NT2/D1 (cell line): Measurements from ENCODE around the gene DROSHA.

Experiments
- DNase-seq: peaks from one replicate; pipeline ENCODE4 v3.0.0-alpha.2; 2011; ENCODE audit warnings: low read depth, low spot score
- H3K27me3 ChIP-seq: 2 replicates; pipeline ENCODE4 v1.6.0; 2011; ENCODE audit warnings: mild to moderate bottlenecking; ENCODE audit not compliant: insufficient read length, insufficient read depth
- H3K36me3 ChIP-seq: 2 replicates; pipeline ENCODE4 v1.6.1; 2011; ENCODE audit warnings: mild to moderate bottlenecking, low read length, mixed read lengths; ENCODE audit not compliant: insufficient read depth, insufficient read length
- H3K4me1 ChIP-seq: 2 replicates; pipeline ENCODE4 v1.5.1; 2011; ENCODE audit not compliant: insufficient read depth, insufficient read length
- H3K4me3 ChIP-seq: 2 replicates; pipeline ENCODE4 v1.5.1; 2011; ENCODE audit warnings: low read depth; ENCODE audit not compliant: insufficient read length
- H3K9ac ChIP-seq: 2 replicates; pipeline ENCODE4 v1.6.0; 2011; ENCODE audit warnings: low read depth; ENCODE audit not compliant: insufficient read length
- H3K9me3 ChIP-seq: 2 replicates; pipeline ENCODE4 v1.5.1; 2011; ENCODE audit warnings: mild to moderate bottlenecking, low read length; ENCODE audit not compliant: insufficient read depth
- SUZ12 ChIP-seq: IDR thresholded peaks from 2 replicates; pipeline ENCODE4 v1.6.1; 2011; ENCODE audit not compliant: insufficient read length, insufficient read depth; ENCODE audit errors: extremely low read depth
- YY1 ChIP-seq: IDR thresholded peaks from 2 replicates; pipeline ENCODE4 v1.6.1; 2011; ENCODE audit not compliant: insufficient read length, insufficient read depth
- ZNF274 ChIP-seq: IDR thresholded peaks from 2 replicates; pipeline ENCODE4 v1.6.1; 2011; ENCODE audit warnings: mild to moderate bottlenecking, low read depth, low read length

DROSHA gene

DNA sequence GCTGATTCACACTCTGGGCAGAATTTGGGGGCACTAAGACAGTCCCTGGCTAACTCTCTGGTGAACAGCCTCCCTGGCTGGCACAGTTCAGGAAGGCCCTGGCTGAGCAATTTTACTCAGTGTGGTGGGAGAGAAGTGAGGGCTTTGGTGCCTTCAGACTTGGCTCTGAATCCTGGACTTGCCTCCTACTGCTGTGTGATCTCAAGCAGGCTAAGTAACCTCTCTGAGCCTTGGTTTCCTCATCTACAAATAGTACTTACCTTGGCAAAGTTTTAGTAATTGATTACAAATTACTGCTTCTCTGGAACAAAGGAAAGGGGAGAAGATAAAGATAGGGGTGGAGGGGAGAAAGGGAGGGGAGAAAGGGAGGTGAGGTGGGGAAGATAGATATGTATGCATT, 153.8 kb downstream of the DROSHA start:
- Histone ChIP-seq H3K27me3 (no peaks in the 10 kb centered on the region), H3K4me3 (no peak overlapping the region), H3K36me3 (no peaks in the 10 kb centered on the region), H3K9me3 (no peaks in the 10 kb centered on the region), H3K9ac (no peak overlapping the region), H3K4me1 (peaks cover 6% of the 10 kb centered on the region)
- no peak for DNase-seq
- no peak for TF ChIP-seq ZNF274
- no peak for TF ChIP-seq YY1

DNA sequence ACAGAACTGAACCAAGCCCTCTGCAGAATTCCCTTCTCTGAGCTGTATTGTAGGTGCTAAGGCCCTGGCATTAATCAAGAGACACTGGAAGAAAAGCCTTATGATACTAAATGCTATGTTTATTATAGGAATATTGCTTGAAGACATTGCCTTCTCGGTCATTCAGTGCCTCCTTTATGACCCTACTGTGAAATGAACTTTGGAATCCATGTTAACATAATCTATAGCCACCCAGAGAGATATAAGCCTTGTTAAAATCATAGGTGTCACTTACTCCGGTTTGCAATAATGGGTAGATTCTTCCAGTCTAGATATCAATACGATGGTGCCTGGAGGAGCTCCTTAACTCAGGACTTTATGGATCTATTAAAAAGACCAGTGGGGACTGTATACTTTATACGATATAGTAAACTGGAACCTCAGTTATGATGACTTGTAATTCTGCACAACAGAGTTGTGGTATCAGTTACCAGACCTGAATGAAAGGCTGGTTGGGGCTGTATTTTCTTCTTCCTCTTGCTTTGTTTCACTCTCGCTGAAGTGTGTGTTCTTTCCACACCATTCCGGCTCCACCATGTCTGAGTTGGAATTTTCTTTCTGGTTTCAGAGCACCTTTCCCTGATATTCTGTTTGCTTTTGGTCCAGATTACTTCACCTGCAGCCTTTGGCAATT, 154.5 kb downstream of the DROSHA start:
- Histone ChIP-seq H3K4me1 (peaks cover 6% of the 10 kb centered on the region), H3K27me3 (no peaks in the 10 kb centered on the region), H3K4me3 (no peak overlapping the region), H3K9me3 (no peaks in the 10 kb centered on the region), H3K36me3 (no peaks in the 10 kb centered on the region), H3K9ac (no peak overlapping the region)
- no peak for TF ChIP-seq ZNF274
- no peak for TF ChIP-seq YY1
- no peak for TF ChIP-seq SUZ12
- no peak for DNase-seq

DNA sequence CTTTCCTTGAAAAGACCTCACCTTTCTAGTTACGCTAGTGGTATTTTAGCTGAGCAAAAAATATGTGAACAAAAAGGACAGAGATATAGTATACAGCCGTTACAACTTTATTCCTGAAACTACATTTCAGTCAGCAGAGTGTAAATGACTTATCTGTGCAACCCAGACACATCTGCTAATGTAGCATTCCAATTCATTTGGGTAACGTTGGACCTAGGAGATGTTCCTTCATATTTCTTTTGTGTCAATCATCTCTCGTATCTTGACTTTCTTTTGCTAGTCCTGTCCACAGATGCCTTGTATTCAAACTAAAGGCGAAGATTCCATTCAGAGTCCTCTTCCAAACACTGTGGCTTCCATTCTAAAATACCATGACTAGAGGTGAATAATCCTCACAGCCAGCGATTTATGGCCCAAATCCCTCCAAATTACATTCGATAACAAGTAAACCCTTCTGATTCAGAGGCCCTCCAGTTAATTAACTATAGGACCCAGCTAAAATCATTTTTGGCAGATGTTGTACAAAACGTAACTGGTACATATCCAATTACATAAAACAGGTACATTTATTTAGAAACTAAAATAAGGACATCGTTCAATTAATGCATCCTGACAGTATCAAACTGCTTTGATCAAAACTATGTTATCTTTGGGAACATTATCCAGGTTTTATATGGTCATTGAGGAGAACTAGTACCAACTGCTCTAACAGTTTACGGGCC, 155.7 kb downstream of the DROSHA start:
- Histone ChIP-seq H3K36me3 (no peaks in the 10 kb centered on the region), H3K4me1 (no peaks in the 10 kb centered on the region), H3K9ac (no peak overlapping the region), H3K4me3 (no peak overlapping the region), H3K9me3 (no peaks in the 10 kb centered on the region), H3K27me3 (no peaks in the 10 kb centered on the region)
- DNase-seq: no peak
- TF ChIP-seq ZNF274 (no peak), SUZ12 (no peak), YY1 (no peak)

DNA sequence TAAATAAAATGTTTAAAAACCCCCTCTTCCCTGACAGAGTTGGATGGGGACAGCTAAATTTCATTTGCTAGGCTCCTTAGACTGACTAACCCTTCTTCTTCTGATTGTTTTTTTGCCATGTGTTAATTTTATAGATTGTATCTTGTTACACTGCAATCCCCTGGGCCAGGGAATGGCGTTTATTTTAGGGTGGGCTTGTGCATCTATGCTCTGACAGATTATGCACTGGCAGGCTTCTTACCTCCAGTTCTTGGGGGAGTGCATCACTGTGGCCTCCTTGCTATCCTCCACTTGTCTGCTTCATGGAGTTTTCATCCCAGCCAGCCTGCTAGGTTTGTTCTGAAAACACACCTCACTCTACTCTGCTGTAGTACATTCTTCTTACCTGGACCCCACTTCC, 159.8 kb downstream of the DROSHA start:
- TF ChIP-seq ZNF274: no peak
- TF ChIP-seq SUZ12: no peak
- TF ChIP-seq YY1: no peak
- Histone ChIP-seq H3K4me3 (no peak overlapping the region), H3K36me3 (no peaks in the 10 kb centered on the region), H3K9me3 (no peaks in the 10 kb centered on the region), H3K4me1 (no peaks in the 10 kb centered on the region), H3K27me3 (no peaks in the 10 kb centered on the region), H3K9ac (no peak overlapping the region)
- DNase-seq: no peak

DNA sequence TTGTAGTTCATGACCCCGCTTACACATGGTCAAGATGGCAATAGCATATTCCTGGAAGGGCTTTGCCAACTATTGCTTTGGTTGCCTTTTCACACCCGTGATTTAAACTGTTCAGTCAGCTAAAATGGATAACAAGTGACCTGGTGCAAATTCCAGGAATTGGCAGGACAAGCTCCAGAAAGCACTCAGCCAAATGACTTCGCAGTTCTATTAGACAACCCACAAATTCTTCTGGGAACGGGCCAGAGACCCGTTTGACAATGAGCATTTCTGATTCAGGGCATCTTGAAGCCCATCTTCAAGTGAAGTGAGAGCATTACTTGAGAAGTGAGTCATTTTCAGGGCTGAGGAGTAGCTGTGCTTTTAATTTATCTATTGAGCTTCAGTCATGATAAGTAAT, 165.0 kb downstream of the DROSHA start:
- H3K9me3 ChIP-seq: no peaks in the 10 kb centered on the region
- H3K4me1 ChIP-seq: peaks cover 4% of the 10 kb centered on the region
- no peak overlapping the region for H3K9ac ChIP-seq
- no peaks in the 10 kb centered on the region for H3K27me3 ChIP-seq
- DNase-seq: no peak
- no peaks in the 10 kb centered on the region for H3K36me3 ChIP-seq
- no peak for TF ChIP-seq SUZ12
- no peak overlapping the region for H3K4me3 ChIP-seq

DNA sequence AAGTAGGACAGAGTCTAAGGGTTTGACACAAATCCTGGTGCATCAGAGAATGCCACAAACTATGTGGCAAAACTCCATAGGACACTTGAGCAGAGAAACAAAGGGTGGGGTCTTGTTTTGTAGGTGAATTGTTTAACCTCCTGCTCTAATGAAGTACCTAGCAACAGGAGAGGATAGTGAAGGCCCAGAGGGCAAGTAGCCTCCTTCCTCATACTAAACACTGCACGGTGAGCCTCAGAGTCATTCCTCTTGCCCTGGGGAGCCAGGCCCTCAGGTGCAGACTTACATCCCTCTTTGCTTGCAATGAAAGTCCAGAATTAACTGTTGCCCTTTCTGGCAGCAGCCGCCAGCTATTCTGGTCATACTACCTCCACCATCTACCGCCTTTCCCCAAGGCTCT, 166.1 kb downstream of the DROSHA start:
- H3K4me3 ChIP-seq: no peak overlapping the region
- H3K9me3 ChIP-seq: no peaks in the 10 kb centered on the region
- DNase-seq: no peak
- TF ChIP-seq ZNF274 (no peak), YY1 (no peak), SUZ12 (no peak)
- no peaks in the 10 kb centered on the region for H3K36me3 ChIP-seq
- H3K4me1 ChIP-seq: peaks cover 4% of the 10 kb centered on the region
- no peak overlapping the region for H3K9ac ChIP-seq
- H3K27me3 ChIP-seq: no peaks in the 10 kb centered on the region

DNA sequence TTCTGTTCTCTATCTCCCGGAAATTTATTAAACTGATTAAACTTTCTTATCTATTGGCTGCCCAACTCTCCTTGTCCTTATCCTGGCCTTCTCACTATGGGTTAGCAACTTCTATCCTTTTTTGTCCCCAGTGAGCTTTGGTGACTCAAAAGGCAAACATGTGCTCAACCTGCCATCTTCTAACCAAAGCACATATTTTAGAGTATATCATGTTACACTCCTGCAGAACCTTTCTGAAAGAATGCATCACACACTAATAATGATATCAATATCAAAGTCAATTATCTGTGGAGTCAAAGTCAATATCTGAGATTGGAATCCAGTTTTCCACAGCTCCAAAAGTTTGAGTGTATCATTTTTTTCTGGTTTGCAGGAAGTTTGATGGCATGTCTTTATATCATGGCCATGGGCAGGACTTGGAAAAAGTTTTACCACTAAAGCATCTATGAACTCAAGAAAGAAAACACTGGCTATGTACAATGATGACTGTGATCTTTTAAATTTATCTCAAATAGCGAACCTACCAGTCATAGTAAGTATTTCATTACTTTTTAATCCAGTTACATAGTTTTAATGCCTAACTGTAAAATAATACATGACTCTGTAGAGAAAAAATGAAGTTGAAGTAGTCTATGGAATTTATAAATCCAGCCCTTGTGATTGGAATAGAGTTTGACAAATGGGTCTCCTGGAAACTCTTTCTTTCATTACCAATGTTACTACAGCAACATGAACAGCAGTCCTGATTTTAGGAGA, 166.8 kb downstream of the DROSHA start:
- Histone ChIP-seq H3K4me1 (peaks cover 4% of the 10 kb centered on the region), H3K36me3 (no peaks in the 10 kb centered on the region), H3K9me3 (no peaks in the 10 kb centered on the region), H3K4me3 (no peak overlapping the region), H3K27me3 (no peaks in the 10 kb centered on the region), H3K9ac (no peak overlapping the region)
- TF ChIP-seq YY1: no peak
- TF ChIP-seq ZNF274: no peak
- TF ChIP-seq SUZ12: no peak
- no peak for DNase-seq
